ENCODE results near the gene MLLT3. TPM values are rescaled to one million over a fixed set of nuclear protein-coding genes. Genes with fewer than 3 reads are reported as not detected.

The MLLT3 gene
- total RNA-seq, 1 donor from 2014 or later, result 26.5 TPM

DNA sequence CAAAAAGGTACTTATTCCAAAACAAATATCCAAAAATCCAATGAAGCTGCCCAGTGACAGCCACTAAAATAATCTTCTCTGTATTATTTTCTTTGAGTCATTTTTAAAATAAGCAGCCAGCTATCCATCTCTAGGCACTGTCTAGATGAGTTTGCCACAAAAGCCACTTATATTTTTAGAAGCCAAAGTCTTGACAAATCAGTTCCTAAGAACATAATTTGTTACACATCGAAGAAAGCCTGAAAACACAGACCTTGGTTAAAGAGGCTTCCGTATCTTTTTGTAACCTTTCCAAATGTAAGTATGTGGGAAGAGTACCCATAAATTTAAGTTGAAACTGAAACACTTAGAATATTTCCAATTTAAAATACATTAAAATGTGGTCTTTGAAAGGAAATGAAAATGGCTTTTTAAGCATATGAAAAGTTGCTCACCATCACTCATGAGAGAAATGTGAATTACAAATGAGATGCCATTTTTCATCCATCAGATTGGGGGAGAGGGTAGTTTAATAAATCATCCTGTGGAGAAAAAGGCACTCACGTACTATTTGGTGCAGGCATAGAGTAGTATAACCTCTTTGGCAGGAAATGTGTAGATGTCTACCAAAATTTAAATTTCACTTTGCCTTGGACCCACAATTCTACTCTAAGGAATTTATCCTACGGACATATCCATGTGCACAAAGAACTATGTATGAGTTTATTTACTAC lies 180.4 kb downstream of the MLLT3 start:
- no peaks in the 10 kb centered on the region for H3K9me3 Mint-ChIP-seq
- peaks cover 35% of the 10 kb centered on the region for H3K36me3 Mint-ChIP-seq (ENCODE audit: low read depth)
- peak overlapping the region; percentile 6 for H3K27ac Mint-ChIP-seq
- no peak for DNase-seq
- peak overlapping the region; percentile 17 for H3K4me3 Mint-ChIP-seq
- H3K4me1 Mint-ChIP-seq, result peaks cover 34% of the 10 kb centered on the region
- intact Hi-C loops (cut with micrococcal nuclease), result loop anchor here (5.0 kb wide), 5 partner anchors 35 to 180 kb away; partner anchors contain the start of gene MLLT3
- no peaks in the 10 kb centered on the region for H3K27me3 Mint-ChIP-seq

DNA sequence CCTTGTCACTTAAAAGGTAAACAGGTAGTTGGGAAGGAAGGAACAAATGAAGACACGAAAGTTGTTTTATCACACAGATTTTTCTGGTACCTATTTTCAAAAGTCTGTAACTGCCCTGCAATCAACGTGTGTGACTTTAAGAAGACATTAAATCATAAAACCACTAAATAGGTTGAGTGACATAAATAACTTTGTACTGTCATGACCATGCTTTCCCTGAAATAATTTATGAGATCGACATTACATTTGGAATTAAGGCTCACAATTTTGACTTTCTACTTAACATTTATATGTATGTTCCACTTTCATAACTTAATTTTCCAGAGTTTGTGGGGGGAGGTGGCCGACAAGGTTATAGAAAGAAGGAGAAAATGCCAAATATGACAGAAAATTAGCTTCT lies 181.1 kb downstream of the MLLT3 start:
- Mint-ChIP-seq H3K36me3 (ENCODE audit: low read depth) (peaks cover 34% of the 10 kb centered on the region), H3K9me3 (no peaks in the 10 kb centered on the region), H3K4me1 (peaks cover 36% of the 10 kb centered on the region), H3K27me3 (no peaks in the 10 kb centered on the region), H3K27ac (peak overlapping the region; percentile 40), H3K4me3 (peak overlapping the region; percentile 42)
- intact Hi-C loops (cut with micrococcal nuclease), result loop anchor here (5.0 kb wide), 5 partner anchors 36 to 181 kb away; partner anchors contain the start of gene MLLT3
- DNase-seq, result no peak

DNA sequence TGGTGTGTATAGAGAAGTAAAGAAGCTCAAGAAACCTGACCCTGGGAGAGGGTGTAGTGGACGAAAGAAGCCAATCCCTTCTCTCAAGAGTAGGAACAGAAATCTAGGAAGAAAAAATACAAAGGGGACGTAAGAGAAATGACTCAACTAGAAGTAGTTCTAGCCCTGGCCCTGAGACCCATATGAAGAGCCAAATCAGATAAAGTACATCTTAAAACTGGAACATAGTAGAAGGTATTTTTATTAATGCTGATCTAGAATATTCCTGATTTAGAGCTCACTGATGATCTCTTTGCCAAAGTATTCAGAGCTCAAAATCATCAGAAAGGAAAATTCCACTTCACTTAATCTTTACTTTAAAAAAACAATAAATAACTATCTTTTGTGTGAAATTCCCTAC lies 184.8 kb downstream of the MLLT3 start:
- intact Hi-C loops (cut with micrococcal nuclease), result loop anchor here (10.0 kb wide), 1 partner anchor 183 kb away; no protein-coding TSS in a partner anchor
- H3K27ac Mint-ChIP-seq, result no peak overlapping the region
- no peaks in the 10 kb centered on the region for H3K27me3 Mint-ChIP-seq
- no peak for DNase-seq
- no peaks in the 10 kb centered on the region for H3K9me3 Mint-ChIP-seq
- H3K36me3 Mint-ChIP-seq (ENCODE audit: low read depth), result peaks cover 30% of the 10 kb centered on the region
- H3K4me3 Mint-ChIP-seq, result no peak overlapping the region
- peaks cover 30% of the 10 kb centered on the region for H3K4me1 Mint-ChIP-seq

DNA sequence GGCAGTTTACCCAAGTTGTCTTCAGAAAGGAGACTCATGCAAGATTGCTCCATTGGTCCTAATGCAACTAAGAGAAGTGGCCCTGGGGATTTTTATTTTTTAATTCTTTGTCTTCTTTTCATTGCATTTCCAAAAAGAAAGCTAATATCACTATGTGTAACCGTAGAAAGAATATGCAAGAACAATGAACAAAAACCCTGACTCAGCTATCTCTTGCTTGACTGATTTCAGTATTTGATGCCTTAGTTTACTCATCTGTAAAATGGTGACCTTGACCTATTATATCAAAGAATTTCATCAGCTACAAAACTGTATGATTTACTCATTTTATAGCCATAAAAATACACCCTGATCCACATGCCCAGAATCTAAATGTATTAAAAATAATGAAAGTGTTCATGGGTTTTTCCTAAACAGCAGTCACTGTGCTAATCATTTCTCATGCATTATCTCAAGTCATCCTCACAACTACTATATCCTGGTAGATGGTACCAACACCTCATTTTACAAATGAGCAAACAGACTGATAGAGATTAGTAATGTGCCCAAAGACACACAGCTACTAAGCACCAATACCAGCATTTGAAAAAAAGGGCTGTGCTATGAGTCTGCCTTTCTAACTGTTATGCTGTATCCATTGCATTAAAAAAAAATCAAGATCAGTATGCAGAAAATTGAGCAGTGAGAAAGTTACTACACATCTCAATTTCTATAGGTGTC lies 185.7 kb downstream of the MLLT3 start:
- intact Hi-C loops (cut with micrococcal nuclease), result loop anchor here (10.0 kb wide), 1 partner anchor 182 kb away; no protein-coding TSS in a partner anchor
- H3K27me3 Mint-ChIP-seq, result no peaks in the 10 kb centered on the region

DNA sequence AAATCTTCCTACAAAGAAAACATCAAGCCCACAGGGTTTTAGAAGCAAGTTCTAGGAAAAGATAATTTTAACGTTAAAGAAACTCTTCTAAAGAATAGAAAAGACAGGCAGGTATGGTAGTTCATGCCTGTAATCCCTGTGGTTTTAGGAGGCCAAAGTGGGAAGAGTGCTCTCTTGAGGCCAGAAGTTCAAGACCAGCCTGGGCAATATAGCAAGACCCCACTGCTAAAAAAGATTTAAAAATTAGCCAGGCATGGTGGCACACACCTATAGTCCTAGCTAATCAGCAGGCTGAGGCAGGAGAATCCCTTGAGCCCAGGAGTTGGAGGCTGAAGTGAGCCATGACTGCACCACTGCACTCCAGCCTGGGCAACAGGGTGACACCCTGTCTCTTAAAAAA lies 193.3 kb downstream of the MLLT3 start:
- Mint-ChIP-seq H3K27me3 (no peaks in the 10 kb centered on the region), H3K9me3 (no peaks in the 10 kb centered on the region), H3K4me1 (peaks cover 4% of the 10 kb centered on the region), H3K36me3 (ENCODE audit: low read depth) (peaks cover 4% of the 10 kb centered on the region), H3K4me3 (no peak overlapping the region), H3K27ac (no peak overlapping the region)
- intact Hi-C loops (cut with micrococcal nuclease), result no loop called here
- DNase-seq, result no peak

More for the DNA sequence above, 185.7 kb downstream of the MLLT3 start:
- Mint-ChIP-seq H3K4me1 (peaks cover 23% of the 10 kb centered on the region), H3K27ac (no peak overlapping the region), H3K9me3 (no peaks in the 10 kb centered on the region), H3K36me3 (ENCODE audit: low read depth) (peaks cover 28% of the 10 kb centered on the region), H3K4me3 (no peak overlapping the region)
- DNase-seq, result no peak

DNA sequence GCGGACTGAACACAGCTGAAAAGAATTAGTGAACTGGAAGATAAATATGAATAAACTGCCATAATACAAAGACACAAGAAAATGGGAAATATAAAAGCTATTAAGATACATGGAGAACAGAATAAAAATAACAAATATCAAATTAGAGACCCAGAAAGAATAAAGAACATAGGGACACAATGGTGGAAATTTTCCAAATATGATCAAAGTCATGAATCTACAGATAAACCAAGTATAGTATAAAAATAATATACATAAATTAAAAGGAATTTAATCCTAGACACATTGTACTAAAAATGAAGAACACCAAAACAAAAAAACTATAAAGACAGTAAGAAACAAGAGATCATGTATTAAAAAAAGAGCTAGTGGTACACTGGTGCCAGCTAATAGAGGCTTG lies 194.9 kb downstream of the MLLT3 start:
- no peaks in the 10 kb centered on the region for H3K9me3 Mint-ChIP-seq
- intact Hi-C loops (cut with micrococcal nuclease), result no loop called here
- H3K36me3 Mint-ChIP-seq (ENCODE audit: low read depth), result no peaks in the 10 kb centered on the region
- no peak overlapping the region for H3K27ac Mint-ChIP-seq
- no peak overlapping the region for H3K4me3 Mint-ChIP-seq
- H3K4me1 Mint-ChIP-seq, result peaks cover 7% of the 10 kb centered on the region
- DNase-seq, result no peak
- no peaks in the 10 kb centered on the region for H3K27me3 Mint-ChIP-seq

DNA sequence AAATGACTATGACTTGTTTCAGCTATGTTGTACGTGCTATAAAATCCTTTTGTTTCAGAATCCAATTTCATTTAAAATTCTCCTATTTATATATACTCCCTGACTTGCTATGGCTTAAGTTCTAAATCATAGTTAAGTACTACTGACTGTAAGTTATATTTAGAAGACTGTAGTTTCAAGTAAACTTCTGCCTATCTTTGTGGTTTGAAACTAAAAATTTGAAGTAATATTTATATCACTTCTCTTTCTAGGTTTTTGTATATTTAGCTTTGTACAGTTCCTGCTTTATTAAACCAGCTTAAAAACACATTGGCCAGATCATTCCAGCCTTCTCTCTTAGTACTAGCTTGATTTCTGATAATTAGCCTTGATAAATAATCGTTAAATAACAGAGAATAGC lies 196.3 kb downstream of the MLLT3 start:
- Mint-ChIP-seq H3K27me3 (no peaks in the 10 kb centered on the region), H3K4me1 (peaks cover 7% of the 10 kb centered on the region), H3K36me3 (ENCODE audit: low read depth) (no peaks in the 10 kb centered on the region), H3K9me3 (no peaks in the 10 kb centered on the region), H3K4me3 (no peak overlapping the region), H3K27ac (no peak overlapping the region)
- DNase-seq, result no peak
- intact Hi-C loops (cut with micrococcal nuclease), result no loop called here

DNA sequence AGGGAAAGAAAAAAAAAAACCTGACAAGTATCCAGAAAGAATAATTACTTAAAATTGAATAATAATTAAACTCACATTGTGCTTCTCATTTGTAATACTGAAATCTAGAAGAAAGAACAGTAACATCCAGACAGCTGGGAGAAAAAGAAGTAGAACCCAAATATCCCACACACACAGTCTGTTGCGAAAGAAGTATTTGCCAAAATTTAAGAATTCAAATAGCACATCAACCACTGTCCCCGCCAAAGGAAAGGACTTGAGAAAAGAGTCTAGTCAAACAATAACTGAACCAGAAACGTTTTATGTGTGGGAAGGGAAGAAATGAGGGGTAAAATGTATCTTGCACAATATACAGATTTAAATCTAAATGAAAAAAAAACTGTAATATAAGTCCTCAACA lies 202.8 kb downstream of the MLLT3 start:
- no peak for DNase-seq
- Mint-ChIP-seq H3K4me1 (peaks cover 17% of the 10 kb centered on the region), H3K27me3 (no peaks in the 10 kb centered on the region), H3K9me3 (no peaks in the 10 kb centered on the region), H3K36me3 (ENCODE audit: low read depth) (no peaks in the 10 kb centered on the region), H3K4me3 (no peak overlapping the region), H3K27ac (no peak overlapping the region)
- intact Hi-C loops (cut with micrococcal nuclease), result loop anchor here (10.0 kb wide), 1 partner anchor 55 kb away; no protein-coding TSS in a partner anchor

DNA sequence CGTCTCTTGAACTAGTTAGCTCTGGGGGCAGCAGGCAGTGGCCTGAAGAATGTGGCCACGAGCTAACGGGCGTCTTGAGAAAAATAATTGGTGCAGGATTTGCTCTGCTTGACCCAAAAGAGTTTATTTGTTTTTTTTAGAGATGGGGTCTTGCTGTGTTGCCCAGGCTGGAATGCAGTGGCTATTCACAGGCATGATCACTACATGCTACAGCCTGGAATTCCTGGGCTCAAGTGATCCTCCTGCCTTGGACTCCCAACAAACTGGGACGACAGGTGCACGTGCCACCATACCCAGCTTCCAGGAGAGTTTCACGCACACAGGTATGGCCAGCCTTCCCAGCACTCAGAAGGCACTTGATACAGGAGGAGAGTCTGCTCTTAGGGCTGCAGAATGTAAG lies 203.8 kb downstream of the MLLT3 start:
- intact Hi-C loops (cut with micrococcal nuclease), result loop anchor here (10.0 kb wide), 1 partner anchor 56 kb away; no protein-coding TSS in a partner anchor
- Mint-ChIP-seq H3K4me3 (no peak overlapping the region), H3K27ac (no peak overlapping the region), H3K4me1 (peaks cover 18% of the 10 kb centered on the region), H3K9me3 (no peaks in the 10 kb centered on the region), H3K36me3 (ENCODE audit: low read depth) (peaks cover 8% of the 10 kb centered on the region), H3K27me3 (no peaks in the 10 kb centered on the region)
- no peak for DNase-seq

DNA sequence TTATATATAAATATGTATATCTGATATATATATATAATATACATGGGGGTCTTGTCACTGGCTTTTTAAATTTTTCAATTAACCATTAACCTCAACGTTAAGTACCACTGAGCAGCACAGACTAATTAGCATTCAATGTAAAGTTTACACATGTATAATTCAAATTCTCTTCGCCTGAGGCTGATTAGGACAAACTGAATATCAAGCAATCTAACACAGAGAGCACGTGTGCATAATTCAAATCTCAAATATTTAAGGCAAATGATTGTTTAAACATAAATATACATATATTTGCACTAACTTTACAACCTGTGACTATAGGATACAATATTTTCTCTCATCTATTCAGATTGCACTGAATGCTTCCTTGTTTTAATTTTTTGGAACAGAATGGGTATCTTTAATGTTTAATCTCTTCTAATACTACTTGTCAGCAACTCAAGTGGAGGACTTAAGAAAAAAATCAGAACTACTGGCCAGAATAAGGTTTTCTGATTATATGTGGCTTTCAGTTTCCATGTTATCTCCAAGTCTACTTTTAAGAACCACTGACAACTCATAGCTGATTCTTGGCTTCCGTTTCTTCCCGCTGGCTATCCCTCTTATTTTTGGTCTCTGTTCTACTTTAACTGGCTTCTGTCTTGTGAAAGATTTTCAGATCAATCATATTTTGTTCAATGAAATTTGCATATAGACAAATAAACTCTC lies 204.8 kb downstream of the MLLT3 start:
- no peaks in the 10 kb centered on the region for H3K27me3 Mint-ChIP-seq
- intact Hi-C loops (cut with micrococcal nuclease), result loop anchor here (10.0 kb wide), 1 partner anchor 57 kb away; no protein-coding TSS in a partner anchor
- peaks cover 14% of the 10 kb centered on the region for H3K36me3 Mint-ChIP-seq (ENCODE audit: low read depth)
- DNase-seq, result no peak
- peaks cover 15% of the 10 kb centered on the region for H3K4me1 Mint-ChIP-seq
- H3K9me3 Mint-ChIP-seq, result no peaks in the 10 kb centered on the region
- H3K4me3 Mint-ChIP-seq, result no peak overlapping the region
- H3K27ac Mint-ChIP-seq, result no peak overlapping the region

DNA sequence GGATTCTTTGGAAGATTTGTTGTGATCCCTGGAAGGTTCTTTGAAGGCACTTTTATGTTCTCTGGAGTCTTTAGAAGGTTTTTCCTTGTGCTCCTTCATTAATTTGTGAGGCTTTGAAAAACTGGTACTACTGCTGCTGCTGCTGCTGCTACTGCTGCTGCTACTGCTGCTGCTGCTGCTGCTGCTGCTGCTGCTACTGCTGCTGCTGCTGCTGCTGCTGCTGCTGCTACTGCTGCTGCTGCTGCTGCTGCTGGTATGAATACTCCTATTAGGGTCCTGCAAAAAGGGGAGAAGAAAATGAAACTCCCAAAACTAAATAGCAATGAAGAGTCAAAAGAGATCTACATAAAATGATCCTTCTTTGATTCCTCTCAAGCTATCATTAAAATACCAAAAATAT lies 208.1 kb downstream of the MLLT3 start:
- Mint-ChIP-seq H3K4me3 (no peak overlapping the region), H3K9me3 (no peaks in the 10 kb centered on the region), H3K27me3 (no peaks in the 10 kb centered on the region), H3K27ac (no peak overlapping the region), H3K4me1 (peaks cover 16% of the 10 kb centered on the region), H3K36me3 (ENCODE audit: low read depth) (peaks cover 33% of the 10 kb centered on the region)
- intact Hi-C loops (cut with micrococcal nuclease), result loop anchor here (10.0 kb wide), 1 partner anchor 61 kb away; no protein-coding TSS in a partner anchor
- no peak for DNase-seq

DNA sequence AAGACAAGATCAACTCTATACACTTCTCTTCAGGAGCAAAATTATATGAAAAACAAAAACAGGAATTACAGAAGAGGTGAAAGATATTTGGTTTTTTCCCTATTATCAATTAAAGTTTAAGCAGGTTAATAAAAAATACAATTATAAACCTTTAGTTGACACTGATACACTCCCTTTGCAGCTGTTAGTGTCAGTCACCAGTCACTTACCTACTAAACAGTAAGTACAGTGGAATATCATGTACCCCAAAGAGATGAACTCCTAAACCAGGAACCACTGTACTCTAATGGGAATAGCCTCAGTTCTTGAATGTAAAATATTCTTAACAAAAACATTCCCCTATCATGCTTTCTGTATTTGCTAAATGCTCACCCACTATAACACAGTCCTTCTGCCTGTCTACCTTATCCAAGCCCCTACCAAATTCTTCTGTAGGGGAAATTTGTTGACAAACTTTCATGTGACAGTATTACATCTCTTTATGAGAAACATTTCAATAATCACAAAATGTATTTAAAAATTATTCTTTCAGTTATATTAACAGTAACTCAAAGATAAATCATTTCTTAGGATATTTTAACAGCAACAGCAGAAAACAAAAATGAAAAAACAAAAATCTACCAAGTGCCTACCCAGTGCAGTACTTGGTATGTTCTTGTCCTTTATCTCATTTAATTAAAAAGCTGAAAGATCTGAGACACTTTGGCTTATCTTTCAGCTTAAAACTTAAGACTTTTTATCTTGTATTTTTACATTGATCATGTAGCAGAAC lies 212.8 kb downstream of the MLLT3 start:
- intact Hi-C loops (cut with micrococcal nuclease), result loop anchor here (10.0 kb wide), 1 partner anchor 65 kb away; no protein-coding TSS in a partner anchor
- Mint-ChIP-seq H3K4me3 (peak overlapping the region; percentile 33), H3K36me3 (ENCODE audit: low read depth) (peaks cover 50% of the 10 kb centered on the region), H3K4me1 (peaks cover 19% of the 10 kb centered on the region), H3K27me3 (no peaks in the 10 kb centered on the region), H3K27ac (no peak overlapping the region), H3K9me3 (no peaks in the 10 kb centered on the region)
- no peak for DNase-seq

DNA sequence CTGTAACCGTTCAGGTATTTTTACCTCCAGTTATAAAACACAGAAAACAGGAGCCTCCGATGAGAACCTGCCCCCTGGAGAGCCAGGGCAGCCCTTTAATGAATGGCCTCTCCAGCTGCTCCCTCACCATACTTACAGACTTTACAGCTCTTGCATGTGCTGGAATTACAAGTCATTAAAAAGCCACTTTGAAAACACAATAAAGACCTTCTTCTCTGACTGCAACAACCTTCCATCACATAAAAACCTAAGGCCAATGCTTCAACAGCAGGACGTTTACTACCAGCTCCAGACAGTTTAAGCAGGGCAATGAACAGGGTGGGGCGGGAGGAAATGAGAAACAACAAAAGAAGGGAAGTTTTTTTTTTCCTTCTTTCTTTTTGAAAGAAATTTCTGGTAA lies 213.8 kb downstream of the MLLT3 start:
- Mint-ChIP-seq H3K9me3 (no peaks in the 10 kb centered on the region), H3K27me3 (no peaks in the 10 kb centered on the region), H3K4me1 (peaks cover 20% of the 10 kb centered on the region), H3K27ac (no peak overlapping the region), H3K36me3 (ENCODE audit: low read depth) (peaks cover 43% of the 10 kb centered on the region), H3K4me3 (peak overlapping the region; percentile 33)
- intact Hi-C loops (cut with micrococcal nuclease), result no loop called here
- no peak for DNase-seq

Measured in activated CD4-positive, alpha-beta T cell treated with anti-CD3 and anti-CD28 coated beads, Interleukin-2, amount 10 ng/mL, durations not matched to agents 24 days and 14 days (primary cell).